HG02759 (cell line): ENCODE data around the gene SIK2.

Experiments
- ATAC-seq: cut with Tn5 transposase; IDR thresholded peaks from one replicate; pipeline ENCODE4 v1.9.1; 2021; ENCODE audit warnings: mild to moderate bottlenecking, moderate library complexity; ENCODE audit not compliant: unreplicated experiment

Gene SIK2

GRCh38 chr11:111581341-111581740 lies 20.9 kb upstream of the SIK2 start:
- no peak for ATAC-seq

- no peak for ATAC-seq
Observed at GRCh38 chr11:111582163-111582562, 20.1 kb upstream of the SIK2 start.

- ATAC-seq = no peak
Observed at GRCh38 chr11:111582881-111583280, 19.4 kb upstream of the SIK2 start.

- no peak for ATAC-seq
Observed at GRCh38 chr11:111585371-111585770, 16.9 kb upstream of the SIK2 start.

- no peak for ATAC-seq
Observed at GRCh38 chr11:111586388-111586831, 15.8 kb upstream of the SIK2 start.

- ATAC-seq = no peak
Observed at GRCh38 chr11:111589114-111589513, 13.1 kb upstream of the SIK2 start.

- ATAC-seq = no peak
Observed at GRCh38 chr11:111589886-111590499, 12.3 kb upstream of the SIK2 start.

GRCh38 chr11:111591187-111591960 lies 10.9 kb upstream of the SIK2 start:
- no peak for ATAC-seq

GRCh38 chr11:111592491-111592890 lies 9.8 kb upstream of the SIK2 start:
- no peak for ATAC-seq

- no peak for ATAC-seq
Observed at GRCh38 chr11:111596319-111596718, 5.9 kb upstream of the SIK2 start.

- ATAC-seq = no peak
Observed at GRCh38 chr11:111598148-111598547, 4.1 kb upstream of the SIK2 start.

GRCh38 chr11:111598559-111598958 lies 3.7 kb upstream of the SIK2 start:
- no peak for ATAC-seq

GRCh38 chr11:111601636-111601978 lies 642 bp upstream of the SIK2 start:
- no peak for ATAC-seq

GRCh38 chr11:111602865-111603610 lies 789 bp downstream of the SIK2 start:
- peak; percentile 0 for ATAC-seq

- no peak for ATAC-seq
Observed at GRCh38 chr11:111603611-111604130, 1.4 kb downstream of the SIK2 start.

GRCh38 chr11:111604392-111605009 lies 2.3 kb downstream of the SIK2 start:
- no peak for ATAC-seq

- no peak for ATAC-seq
Observed at GRCh38 chr11:111605681-111606080, 3.4 kb downstream of the SIK2 start.

GRCh38 chr11:111606986-111607385 lies 4.7 kb downstream of the SIK2 start:
- no peak for ATAC-seq

GRCh38 chr11:111607751-111608150 lies 5.5 kb downstream of the SIK2 start:
- no peak for ATAC-seq

GRCh38 chr11:111612224-111612623 lies 10.0 kb downstream of the SIK2 start:
- ATAC-seq = no peak

- no peak for ATAC-seq
Observed at GRCh38 chr11:111617286-111617685, 15.0 kb downstream of the SIK2 start.
